CD8-positive, alpha-beta memory T cell (primary cell): Measurements from ENCODE around the gene PFKM. TPM values are rescaled to one million over a fixed set of nuclear protein-coding genes. Genes with fewer than 3 reads are reported as not detected.

Source experiments
- CTCF ChIA-PET: fragments of 350-600 bp; sonication (Branson Sonifier 250); formaldehyde crosslinking; loops from one replicate; lab custom pipeline; 2021; ENCODE audit warnings: antibody characterized with exemption; lab: Charles Lee
- POLR2A ChIA-PET: fragments of 350-600 bp; sonication (Branson Sonifier 250); formaldehyde crosslinking; loops from one replicate; lab custom pipeline; 2021; ENCODE audit warnings: antibody characterized with exemption; lab: Charles Lee
- DNase-seq, 5 donors: peaks; one replicate each; pipeline versions ENCODE4 v3.0.0 to v3.0.0-alpha.2; 2020 to 2022; ENCODE audit warnings: mixed read lengths in 1 of 5
- H3K27ac ChIP-seq: one replicate; pipeline ENCODE4 v1.7.0; 2013; ENCODE audit warnings: low read depth, mild to moderate bottlenecking, low read length, moderate library complexity
- H3K27me3 ChIP-seq: 2 replicates; pipeline ENCODE4 v1.7.0; 2013; ENCODE audit warnings: low read length, mild to moderate bottlenecking; ENCODE audit not compliant: insufficient read depth, poor library complexity, severe bottlenecking
- H3K36me3 ChIP-seq: 2 replicates; pipeline ENCODE4 v1.7.0; 2013; ENCODE audit warnings: mild to moderate bottlenecking, low read length, moderate library complexity; ENCODE audit not compliant: insufficient read depth
- H3K4me1 ChIP-seq: 2 replicates; pipeline ENCODE4 v1.7.0; 2013; ENCODE audit warnings: mild to moderate bottlenecking, low read length, moderate library complexity; ENCODE audit not compliant: insufficient read depth
- H3K4me3 ChIP-seq: 2 replicates; pipeline ENCODE4 v1.7.0; 2013; ENCODE audit warnings: mild to moderate bottlenecking, low read length
- H3K9me3 ChIP-seq: 2 replicates; pipeline ENCODE4 v1.7.0; 2013; ENCODE audit warnings: mild to moderate bottlenecking, low read length
- H3K27ac Mint-ChIP-seq, 8 donors: one replicate each; pipeline ENCODE4 v1.8.0; 2020 to 2021; ENCODE audit warnings: mixed read lengths in 8 of 8, mild to moderate bottlenecking in 6 of 8, inconsistent platforms in 3 of 8, moderate library complexity in 3 of 8
- H3K27me3 Mint-ChIP-seq, 2 donors: one replicate each; pipeline ENCODE4 v1.8.0; 2020 to 2021; ENCODE audit warnings: mixed read lengths in 2 of 2, mild to moderate bottlenecking in 1 of 2, moderate library complexity in 1 of 2
- H3K36me3 Mint-ChIP-seq, 3 donors: one replicate each; pipeline ENCODE4 v1.8.0; 2020 to 2021; ENCODE audit warnings: mixed read lengths in 3 of 3, inconsistent platforms in 1 of 3, mild to moderate bottlenecking in 1 of 3
- H3K4me1 Mint-ChIP-seq, 3 donors: one replicate each; pipeline ENCODE4 v1.8.0; 2020 to 2021; ENCODE audit warnings: mixed read lengths in 3 of 3, inconsistent platforms in 1 of 3, mild to moderate bottlenecking in 1 of 3
- H3K4me3 Mint-ChIP-seq, 7 donors: one replicate each; pipeline ENCODE4 v1.8.0; 2020 to 2021; ENCODE audit warnings: mixed read lengths in 7 of 7, mild to moderate bottlenecking in 6 of 7, moderate library complexity in 4 of 7, inconsistent platforms in 2 of 7
- H3K9me3 Mint-ChIP-seq, 5 donors: one replicate each; pipeline ENCODE4 v1.8.0; 2020 to 2022; ENCODE audit warnings: mixed read lengths in 5 of 5, mild to moderate bottlenecking in 3 of 5, moderate library complexity in 2 of 5, inconsistent platforms in 1 of 5
- polyA plus RNA-seq: library from polyadenylated mRNA; unstranded; fragments of 300-500 nt; fragmentation: Illumina TruSeq; gene quantifications from one replicate; pipeline ENCODE4 v1.2.3, GENCODE V29; 2021
- total RNA-seq, 2 experiments: library from RNA; stranded (reverse); gene quantifications; one replicate each; pipeline ENCODE4 v1.2.3, GENCODE V29; 2021

The PFKM gene
- total and polyA plus RNA-seq, 3 experiments from 2014 or later, result 5.4 to 40.2 (median 39.9) TPM

DNA sequence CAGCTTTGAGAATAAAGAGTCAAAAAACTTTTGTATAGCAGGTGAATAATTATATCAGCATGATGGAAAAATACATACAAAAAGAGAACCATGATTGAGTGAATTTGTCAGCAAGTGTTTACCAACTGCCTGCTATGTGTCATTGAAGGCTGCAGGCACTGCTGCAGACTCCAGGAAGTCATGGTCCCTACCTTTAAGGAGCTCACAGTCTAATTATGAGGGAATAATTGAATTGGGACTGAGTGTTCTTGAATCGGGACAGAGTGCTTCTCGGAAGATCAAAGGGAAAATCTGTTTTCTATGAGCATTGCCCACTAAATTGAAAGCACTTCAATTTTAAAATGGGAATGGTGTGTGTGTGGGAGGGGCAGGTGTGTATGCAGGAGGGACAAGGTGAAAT, 74.5 kb downstream of the PFKM start:
- DNase-seq, result no peak
- H3K27me3 Mint-ChIP-seq, result peaks cover 14 to 42% of the 10 kb centered on the region in 2 donors
- H3K27me3 ChIP-seq, result no peaks in the 10 kb centered on the region
- H3K36me3 ChIP-seq, result no peaks in the 10 kb centered on the region
- peak overlapping the region in 2 of 8 donors; percentile 7 to 29 for H3K27ac Mint-ChIP-seq
- H3K9me3 ChIP-seq, result no peaks in the 10 kb centered on the region
- peaks cover 6% of the 10 kb centered on the region for H3K4me1 ChIP-seq
- no peak overlapping the region for H3K27ac ChIP-seq
- H3K4me3 Mint-ChIP-seq, result peak overlapping the region in 1 of 7 donors; percentile 55
- POLR2A ChIA-PET, result no interaction called here
- H3K9me3 Mint-ChIP-seq, result no peaks in the 10 kb centered on the region
- CTCF ChIA-PET, result no interaction called here
- H3K4me1 Mint-ChIP-seq, result peaks cover 6 to 20% (median 16%) of the 10 kb centered on the region in 3 donors
- peaks cover 0 to 12% (median 0%) of the 10 kb centered on the region in 3 donors for H3K36me3 Mint-ChIP-seq
- H3K4me3 ChIP-seq, result no peak overlapping the region

DNA sequence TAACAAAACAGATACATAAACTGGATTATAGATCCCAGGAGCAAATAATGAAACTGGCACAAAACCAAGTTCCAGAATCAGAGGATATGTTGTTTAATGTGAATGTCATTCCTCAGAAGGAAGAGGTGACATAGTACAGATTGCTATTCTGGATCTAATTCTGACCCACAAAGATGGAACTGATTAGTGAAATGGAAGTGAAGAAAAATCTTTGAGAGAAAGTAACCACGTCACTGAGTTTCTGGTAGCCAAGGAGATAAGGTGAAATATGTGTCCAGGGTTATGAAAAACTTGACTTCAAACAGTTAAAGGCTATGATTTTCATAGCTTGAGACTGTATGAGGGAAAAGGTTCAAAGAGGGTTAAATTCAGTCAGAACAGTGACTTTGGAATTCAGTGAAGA, 75.6 kb downstream of the PFKM start:
- Mint-ChIP-seq H3K36me3 (peaks cover 0 to 14% (median 0%) of the 10 kb centered on the region in 3 donors), H3K4me3 (peak overlapping the region in 1 of 7 donors; percentile 58), H3K4me1 (peaks cover 17 to 32% (median 27%) of the 10 kb centered on the region in 3 donors), H3K27me3 (peaks cover 12 to 40% of the 10 kb centered on the region in 2 donors), H3K27ac (no peak overlapping the region), H3K9me3 (no peaks in the 10 kb centered on the region)
- DNase-seq, result no peak
- H3K27ac ChIP-seq, result no peak overlapping the region
- no peaks in the 10 kb centered on the region for H3K9me3 ChIP-seq
- CTCF ChIA-PET, result no interaction called here
- H3K4me3 ChIP-seq, result no peak overlapping the region
- POLR2A ChIA-PET, result no interaction called here
- H3K4me1 ChIP-seq, result peaks cover 18% of the 10 kb centered on the region
- no peaks in the 10 kb centered on the region for H3K36me3 ChIP-seq
- H3K27me3 ChIP-seq, result no peaks in the 10 kb centered on the region

Other genes with a start within 250 kb of the PFKM start
- gene VDR, start 214.4 kb upstream of the PFKM start, total RNA-seq, result 10 to 100 TPM; 79.6 to 83.4 TPM
- 0.54 TPM for gene VDR, start 214.4 kb upstream of the PFKM start, polyA plus RNA-seq
- gene TMEM106C, start 155.8 kb upstream of the PFKM start, total RNA-seq, result 100 to 1,000 TPM; 178 to 186 TPM
- 56.8 TPM for gene TMEM106C, start 155.8 kb upstream of the PFKM start, polyA plus RNA-seq
- gene COL2A1, start 114.9 kb upstream of the PFKM start, total RNA-seq, result not detected
- not detected for gene COL2A1, start 114.9 kb upstream of the PFKM start, polyA plus RNA-seq
- gene SENP1, start 13.3 kb upstream of the PFKM start, total RNA-seq, result 10 to 100 TPM; 57.3 to 58.8 TPM
- 13.4 TPM for gene SENP1, start 13.3 kb upstream of the PFKM start, polyA plus RNA-seq
- gene ASB8, start 38.2 kb downstream of the PFKM start, total RNA-seq, result 10 to 100 TPM; 32.5 to 38.1 TPM
- 81.8 TPM for gene ASB8, start 38.2 kb downstream of the PFKM start, polyA plus RNA-seq
- under 1 TPM; 0.72 to 0.97 TPM for gene CCDC184, start 64.3 kb downstream of the PFKM start, total RNA-seq
- gene CCDC184, start 64.3 kb downstream of the PFKM start, polyA plus RNA-seq, result 0.91 TPM
- gene OR10AD1, start 83.9 kb downstream of the PFKM start, total RNA-seq, result not detected
- gene OR10AD1, start 83.9 kb downstream of the PFKM start, polyA plus RNA-seq, result not detected
- gene ZNF641, start 231.6 kb downstream of the PFKM start, total RNA-seq, result 10 to 100 TPM; 10.6 to 13.4 TPM
- 16.3 TPM for gene ZNF641, start 231.6 kb downstream of the PFKM start, polyA plus RNA-seq